Endometrial microvascular endothelial cells (primary cell): ENCODE results near the gene CFAP100. TPM values are rescaled to one million over a fixed set of nuclear protein-coding genes. Genes with fewer than 3 reads are reported as not detected.

ENCODE experiments used
- in situ Hi-C: cut with HindIII; loops from 2 replicates; pipeline ENCODE4 v1.10.0; 2017; ENCODE audit warnings: low sequenced_read_pairs, low pct_unique_long_range_greater_than_20kb; ENCODE audit errors: inconsistent ontology term
- total RNA-seq: library from RNA; depleted of rRNA; stranded (reverse); fragments of >200 nt; gene quantifications from one replicate; pipeline ENCODE4 v1.2.3, GENCODE V29; 2015; ENCODE audit errors: inconsistent ontology term

Gene CFAP100
- total RNA-seq, 1 donor from 2014 or later, result not detected

GRCh38 chr3:126449621-126450051, 54.9 kb downstream of the CFAP100 start:
- in situ Hi-C loops, result no loop called here

GRCh38 chr3:126450219-126450618, 55.5 kb downstream of the CFAP100 start:
- in situ Hi-C loops, result no loop called here

GRCh38 chr3:126450744-126451143, 56.0 kb downstream of the CFAP100 start:
- in situ Hi-C loops, result no loop called here

- in situ Hi-C loops, result no loop called here
Observed at GRCh38 chr3:126451511-126451910, 56.8 kb downstream of the CFAP100 start.

GRCh38 chr3:126452213-126452612, 57.5 kb downstream of the CFAP100 start:
- in situ Hi-C loops, result no loop called here

GRCh38 chr3:126454025-126454424, 59.3 kb downstream of the CFAP100 start:
- in situ Hi-C loops, result no loop called here

GRCh38 chr3:126454437-126455198, 59.9 kb downstream of the CFAP100 start:
- in situ Hi-C loops, result no loop called here

GRCh38 chr3:126456211-126456610, 61.5 kb downstream of the CFAP100 start:
- in situ Hi-C loops, result no loop called here

- in situ Hi-C loops, result no loop called here
Observed at GRCh38 chr3:126456766-126457388, 62.2 kb downstream of the CFAP100 start.

- in situ Hi-C loops, result no loop called here
Observed at GRCh38 chr3:126459111-126459762, 64.5 kb downstream of the CFAP100 start.

- in situ Hi-C loops, result no loop called here
Observed at GRCh38 chr3:126459763-126460127, 65.0 kb downstream of the CFAP100 start.

GRCh38 chr3:126460381-126460780, 65.7 kb downstream of the CFAP100 start:
- in situ Hi-C loops, result no loop called here

- in situ Hi-C loops, result no loop called here
Observed at GRCh38 chr3:126461450-126462070, 66.9 kb downstream of the CFAP100 start.

- in situ Hi-C loops, result no loop called here
Observed at GRCh38 chr3:126463521-126463920, 68.8 kb downstream of the CFAP100 start.

GRCh38 chr3:126464093-126464492, 69.4 kb downstream of the CFAP100 start:
- in situ Hi-C loops, result no loop called here

- in situ Hi-C loops, result no loop called here
Observed at GRCh38 chr3:126464494-126464893, 69.8 kb downstream of the CFAP100 start.

- in situ Hi-C loops, result no loop called here
Observed at GRCh38 chr3:126464997-126465396, 70.3 kb downstream of the CFAP100 start.

GRCh38 chr3:126465928-126466544, 71.3 kb downstream of the CFAP100 start:
- in situ Hi-C loops, result no loop called here

- in situ Hi-C loops, result no loop called here
Observed at GRCh38 chr3:126466886-126467610, 72.3 kb downstream of the CFAP100 start.
